BE2C (cell line): ENCODE measurements around the gene DDAH1.

Experiments
- DNase-seq: peaks from one replicate; pipeline ENCODE4 v3.0.0-alpha.2; 2020
- H3K27me3 ChIP-seq: fragments of 250-450 bp; sonication (Bioruptor Pico); 2 replicates; pipeline ENCODE4 v1.5.1; 2020; ENCODE audit warnings: mild to moderate bottlenecking
- H3K36me3 ChIP-seq: fragments of 250-450 bp; sonication (Bioruptor Pico); 2 replicates; pipeline ENCODE4 v1.5.1; 2020; ENCODE audit warnings: mild to moderate bottlenecking
- H3K4me1 ChIP-seq: fragments of 250-450 bp; sonication (Bioruptor Pico); 2 replicates; pipeline ENCODE4 v1.5.1; 2020
- H3K4me3 ChIP-seq: 2 replicates; pipeline ENCODE4 v1.5.1; 2011; ENCODE audit warnings: low read depth, low read length
- H3K9me3 ChIP-seq: fragments of 250-450 bp; sonication (Bioruptor Pico); 2 replicates; pipeline ENCODE4 v1.5.1; 2020
- CTCF ChIP-seq: IDR thresholded peaks from 2 replicates; pipeline ENCODE4 v1.5.1; 2012; ENCODE audit warnings: mild to moderate bottlenecking, low read depth, low read length

The DDAH1 gene

GRCh38 chr1:85461216-85461918 is 3.6 kb downstream of the DDAH1 start:
- H3K4me3 ChIP-seq, result no peak overlapping the region
- no peaks in the 10 kb centered on the region for H3K36me3 ChIP-seq
- peaks cover 12% of the 10 kb centered on the region for H3K4me1 ChIP-seq
- H3K27me3 ChIP-seq, result no peaks in the 10 kb centered on the region
- DNase-seq, result no peak
- TF ChIP-seq CTCF, result no peak
- H3K9me3 ChIP-seq, result no peaks in the 10 kb centered on the region

DNA sequence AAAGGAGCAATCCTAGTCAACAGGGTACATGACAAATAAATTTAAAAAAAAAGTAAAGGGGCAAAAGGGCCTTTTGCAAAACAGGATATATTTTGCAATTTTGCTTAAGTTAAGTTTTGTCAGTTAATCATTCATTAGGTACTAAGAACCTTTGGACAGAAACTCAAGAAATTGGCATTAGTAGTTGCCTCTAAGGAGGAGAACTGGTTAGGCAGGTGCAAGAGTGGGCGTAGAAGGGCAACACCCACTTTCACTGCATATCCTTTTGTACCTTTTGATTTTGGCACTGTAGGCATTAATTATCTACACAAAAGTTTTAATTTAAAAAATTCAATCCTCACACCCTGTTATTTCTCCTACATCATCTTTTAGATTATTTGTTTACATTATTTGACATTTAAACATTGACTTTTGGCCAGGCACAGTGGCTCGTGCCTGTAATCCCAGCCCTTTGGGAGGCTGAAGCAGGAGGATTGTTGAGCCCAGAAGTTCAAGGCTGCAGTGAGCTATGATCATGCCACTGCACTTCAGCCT is 4.3 kb downstream of the DDAH1 start:
- H3K4me3 ChIP-seq, result no peak overlapping the region
- DNase-seq, result no peak
- no peaks in the 10 kb centered on the region for H3K27me3 ChIP-seq
- peaks cover 12% of the 10 kb centered on the region for H3K4me1 ChIP-seq
- no peak for TF ChIP-seq CTCF
- no peaks in the 10 kb centered on the region for H3K9me3 ChIP-seq
- H3K36me3 ChIP-seq, result no peaks in the 10 kb centered on the region

- Histone ChIP-seq H3K4me3 (no peak overlapping the region), H3K9me3 (no peaks in the 10 kb centered on the region), H3K27me3 (no peaks in the 10 kb centered on the region), H3K4me1 (peaks cover 12% of the 10 kb centered on the region), H3K36me3 (no peaks in the 10 kb centered on the region)
- TF ChIP-seq CTCF, result no peak
- no peak for DNase-seq
Measured at GRCh38 chr1:85459290-85459689, 5.7 kb downstream of the DDAH1 start.

- no peak for TF ChIP-seq CTCF
- no peak for DNase-seq
- no peaks in the 10 kb centered on the region for H3K9me3 ChIP-seq
- no peak overlapping the region for H3K4me3 ChIP-seq
- H3K4me1 ChIP-seq, result peaks cover 14% of the 10 kb centered on the region
- H3K27me3 ChIP-seq, result no peaks in the 10 kb centered on the region
- H3K36me3 ChIP-seq, result no peaks in the 10 kb centered on the region
Measured at GRCh38 chr1:85454214-85454613, 10.7 kb downstream of the DDAH1 start.

DNA sequence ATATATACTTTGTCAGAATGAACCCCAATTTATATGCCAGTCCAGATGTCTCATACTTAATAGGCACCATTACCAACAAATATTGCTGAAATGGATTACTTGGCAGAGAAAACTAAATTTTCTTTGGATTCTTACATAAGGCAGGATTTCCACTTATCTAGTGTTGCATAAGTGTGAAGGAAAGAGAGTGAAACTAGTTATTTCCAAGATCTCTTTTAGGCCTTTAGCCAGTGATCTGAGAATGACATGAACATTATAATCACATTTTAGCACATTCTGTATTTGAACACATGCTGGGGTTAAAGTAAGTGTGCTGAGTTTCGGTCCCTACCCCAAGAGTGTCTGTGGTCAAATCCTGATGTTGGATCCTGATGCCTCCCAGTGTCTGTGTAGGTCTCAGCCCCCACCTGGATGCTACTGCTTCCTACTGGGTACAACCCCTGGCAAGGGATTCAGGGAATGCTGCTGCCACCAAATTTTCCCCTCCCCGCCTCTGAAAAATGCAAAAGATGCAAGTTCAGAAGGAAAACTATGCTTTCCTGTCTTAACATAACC is 11.2 kb downstream of the DDAH1 start:
- TF ChIP-seq CTCF, result no peak
- H3K27me3 ChIP-seq, result no peaks in the 10 kb centered on the region
- H3K4me3 ChIP-seq, result no peak overlapping the region
- H3K4me1 ChIP-seq, result peaks cover 14% of the 10 kb centered on the region
- no peak for DNase-seq
- H3K9me3 ChIP-seq, result no peaks in the 10 kb centered on the region
- H3K36me3 ChIP-seq, result no peaks in the 10 kb centered on the region

DNA sequence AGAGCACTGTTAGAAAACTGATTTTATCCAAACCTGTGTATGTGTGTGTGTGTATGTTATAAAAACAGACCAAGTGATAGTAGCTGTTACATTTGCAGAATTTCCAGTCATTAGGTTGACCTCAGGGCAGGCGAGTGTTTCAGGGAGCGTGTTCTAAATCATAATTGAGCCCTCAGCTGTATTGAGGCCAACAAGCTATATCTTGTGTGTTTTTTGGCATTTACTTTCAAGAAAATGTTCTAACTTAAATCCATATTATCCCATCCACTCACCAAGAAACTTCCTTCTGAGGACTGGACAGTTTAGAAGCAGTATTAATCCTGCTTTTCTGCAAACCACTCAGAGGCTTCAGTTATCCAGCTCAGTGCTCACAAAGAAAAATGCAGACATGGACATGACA is 12.0 kb downstream of the DDAH1 start:
- no peak for DNase-seq
- Histone ChIP-seq H3K36me3 (no peaks in the 10 kb centered on the region), H3K9me3 (no peaks in the 10 kb centered on the region), H3K4me1 (peaks cover 14% of the 10 kb centered on the region), H3K27me3 (no peaks in the 10 kb centered on the region), H3K4me3 (no peak overlapping the region)
- TF ChIP-seq CTCF, result no peak
